CD14-positive monocyte (primary cell): ENCODE measurements around the gene CCND1. TPM values are rescaled to one million over a fixed set of nuclear protein-coding genes. Genes with fewer than 3 reads are reported as not detected.

Experiments used
- DNase-seq, 3 donors: peaks; one replicate each; pipeline ENCODE4 v3.0.0-alpha.2; 2011 to 2022
- H2AFZ ChIP-seq: 2 replicates; pipeline ENCODE4 v1.6.0; 2012; ENCODE audit warnings: mild to moderate bottlenecking, low read depth, low read length, inconsistent platforms; ENCODE audit not compliant: insufficient read depth, poor library complexity, severe bottlenecking
- H3K27ac ChIP-seq, 2 donors: 1 replicate in 1 of 2; 2 replicates in 1 of 2; pipeline ENCODE4 v1.5.1; 2012 to 2013; ENCODE audit warnings: low read length in 2 of 2, control low read depth in 1 of 2, inconsistent platforms in 1 of 2, low read depth in 1 of 2, mild to moderate bottlenecking in 1 of 2
- H3K27me3 ChIP-seq, 2 donors: one replicate each; pipeline versions ENCODE4 v1.6.0 to v1.6.1; 2011 to 2013; ENCODE audit warnings: low read length in 2 of 2; ENCODE audit not compliant: control insufficient read depth in 2 of 2, insufficient read depth in 2 of 2
- H3K36me3 ChIP-seq, 2 donors: replicated peaks in 1 of 2; 1 replicate in 1 of 2; 2 replicates in 1 of 2; pipeline versions ENCODE4 v1.5.1 to v1.6.1; 2012 to 2013; ENCODE audit warnings: low read length in 2 of 2, control low read depth in 1 of 2, inconsistent platforms in 1 of 2, mild to moderate bottlenecking in 1 of 2; ENCODE audit not compliant: insufficient read depth in 2 of 2, control insufficient read depth in 1 of 2
- H3K4me1 ChIP-seq, 2 donors: 1 replicate in 1 of 2; 2 replicates in 1 of 2; pipeline versions ENCODE4 v1.5.1 to v1.6.1; 2012 to 2013; ENCODE audit warnings: low read length in 2 of 2, control low read depth in 1 of 2, inconsistent platforms in 1 of 2, mild to moderate bottlenecking in 1 of 2, moderate library complexity in 1 of 2; ENCODE audit not compliant: insufficient read depth in 2 of 2, control insufficient read depth in 1 of 2
- H3K4me2 ChIP-seq: replicated peaks from 2 replicates; pipeline ENCODE3; 2012; ENCODE audit warnings: low read length, moderate library complexity, mild to moderate bottlenecking; ENCODE audit not compliant: poor library complexity, severe bottlenecking; ENCODE audit errors: extremely low read depth
- H3K4me3 ChIP-seq, 3 experiments: fragments of 200-600 bp in 1 of 3; sonication (generic) in 1 of 3; replicated peaks in 1 of 3; 1 replicate in 2 of 3; 2 replicates in 1 of 3; pipeline ENCODE4 v1.5.1; 2011 to 2013; ENCODE audit warnings: low read length in 3 of 3, mild to moderate bottlenecking in 3 of 3, control low read depth in 2 of 3, low read depth in 2 of 3, inconsistent platforms in 1 of 3, moderate library complexity in 1 of 3
- H3K79me2 ChIP-seq: 2 replicates; pipeline ENCODE4 v1.6.0; 2012; ENCODE audit warnings: mild to moderate bottlenecking, control low read depth, inconsistent platforms, low read length, moderate library complexity; ENCODE audit not compliant: insufficient read depth
- H3K9ac ChIP-seq: 2 replicates; pipeline ENCODE4 v1.6.0; 2017; ENCODE audit warnings: low read length, mild to moderate bottlenecking; ENCODE audit not compliant: insufficient read depth, poor library complexity, severe bottlenecking
- H3K9me3 ChIP-seq, 2 donors: replicated peaks in 1 of 2; 1 replicate in 1 of 2; 2 replicates in 1 of 2; pipeline versions ENCODE4 v1.5.1 to v1.6.1; 2012 to 2013; ENCODE audit warnings: low read length in 2 of 2, control low read depth in 1 of 2; ENCODE audit not compliant: control insufficient read depth in 1 of 2, insufficient read depth in 1 of 2
- H4K20me1 ChIP-seq: 2 replicates; pipeline ENCODE4 v1.6.0; 2012; ENCODE audit warnings: mild to moderate bottlenecking, low read length, control low read depth, moderate library complexity; ENCODE audit not compliant: insufficient read depth
- H3K27ac Mint-ChIP-seq, 7 donors: one replicate each; pipeline ENCODE4 v1.8.0; 2020; ENCODE audit warnings: mild to moderate bottlenecking in 7 of 7, mixed read lengths in 7 of 7, moderate library complexity in 6 of 7, inconsistent platforms in 2 of 7
- H3K27me3 Mint-ChIP-seq, 3 donors: one replicate each; pipeline ENCODE4 v1.8.0; 2021 to 2022; ENCODE audit warnings: low read depth in 3 of 3, mild to moderate bottlenecking in 3 of 3, mixed read lengths in 3 of 3, moderate library complexity in 3 of 3, inconsistent platforms in 1 of 3
- H3K36me3 Mint-ChIP-seq, 2 donors: one replicate each; pipeline ENCODE4 v1.8.0; 2020; ENCODE audit warnings: mixed read lengths in 2 of 2, inconsistent platforms in 1 of 2, mild to moderate bottlenecking in 1 of 2
- H3K4me1 Mint-ChIP-seq: one replicate; pipeline ENCODE4 v1.8.0; 2020; ENCODE audit warnings: mild to moderate bottlenecking, mixed read lengths
- H3K4me3 Mint-ChIP-seq, 2 donors: one replicate each; pipeline ENCODE4 v1.8.0; 2020; ENCODE audit warnings: mild to moderate bottlenecking in 2 of 2, mixed read lengths in 2 of 2, moderate library complexity in 1 of 2
- H3K9me3 Mint-ChIP-seq, 7 donors: one replicate each; pipeline ENCODE4 v1.8.0; 2020 to 2022; ENCODE audit warnings: mixed read lengths in 7 of 7, mild to moderate bottlenecking in 6 of 7, moderate library complexity in 6 of 7, inconsistent platforms in 2 of 7
- CTCF ChIP-seq: fragments of 200-600 bp; IDR thresholded peaks from one replicate; pipeline ENCODE4 v1.8.0; 2022; ENCODE audit warnings: antibody characterized with exemption, mild to moderate bottlenecking
- WGBS: methylation state at CpG from one replicate; pipeline ENCODE4 v1.1.5; 2013; ENCODE audit warnings: missing lambda C conversion rate; ENCODE audit not compliant: insufficient coverage; 5-methylcytosine and 5-hydroxymethylcytosine counted together
- intact Hi-C, 2 donors: fragments of 100-400 bp; cut with micrococcal nuclease; formaldehyde crosslinking; loops; one replicate each; pipeline versions ENCODE4 v1.15.0 to v1.15.1; 2023
- polyA plus RNA-seq, 3 donors: library from polyadenylated mRNA; depleted of rRNA in 1 of 3; unstranded in 2 of 3; stranded (reverse) in 1 of 3; fragments of 300-500 nt in 2 of 3; fragments of >200 nt in 1 of 3; fragmentation: Illumina TruSeq in 2 of 3; gene quantifications; 1 replicate in 2 of 3; 2 replicates in 1 of 3; pipeline ENCODE4 v1.2.3, GENCODE V29; 2012 to 2021

The CCND1 gene
- polyA plus RNA-seq, 3 donors, result 0.01 TPM; not detected in 2

- Histone ChIP-seq H2AFZ (no peak overlapping the region), H3K9ac (no peak overlapping the region), H3K79me2 (no peaks in the 10 kb centered on the region), H3K9me3 (no peaks in the 10 kb centered on the region), H3K4me3 (no peak overlapping the region), H3K27ac (no peak overlapping the region), H3K27me3 (no peaks in the 10 kb centered on the region), H3K36me3 (peaks cover 11 to 18% of the 10 kb centered on the region in 2 donors), H4K20me1 (peaks cover 12% of the 10 kb centered on the region), H3K4me1 (no peaks in the 10 kb centered on the region), H3K4me2 (no peak overlapping the region)
- TF ChIP-seq CTCF, result no peak
- H3K36me3 Mint-ChIP-seq, result peaks cover 20 to 21% of the 10 kb centered on the region in 2 donors
- H3K4me1 Mint-ChIP-seq, result peaks cover 8% of the 10 kb centered on the region
- H3K4me3 Mint-ChIP-seq, result no peak overlapping the region
- peaks cover 0 to 6% (median 2%) of the 10 kb centered on the region in 3 donors for H3K27me3 Mint-ChIP-seq
- intact Hi-C loops, result no loop called here
- no peak overlapping the region for H3K27ac Mint-ChIP-seq
- no peak for DNase-seq
- 100% methylated on average over 2 of the region's 4 CpGs for WGBS
- H3K9me3 Mint-ChIP-seq, result no peaks in the 10 kb centered on the region
Observed at GRCh38 chr11:69660001-69660500, 19.1 kb downstream of the CCND1 start.

- H3K4me3 Mint-ChIP-seq, result no peak overlapping the region
- no peak overlapping the region for H3K4me3 ChIP-seq
- H3K4me1 Mint-ChIP-seq, result peaks cover 8% of the 10 kb centered on the region
- TF ChIP-seq CTCF, result no peak
- H2AFZ ChIP-seq, result no peak overlapping the region
- no peak overlapping the region for H3K9ac ChIP-seq
- intact Hi-C loops, result no loop called here
- peaks cover 0 to 6% (median 2%) of the 10 kb centered on the region in 3 donors for H3K27me3 Mint-ChIP-seq
- H3K27ac ChIP-seq, result no peak overlapping the region
- WGBS, result 96% methylated on average over 8 of the region's 10 CpGs
- no peak for DNase-seq
- H3K9me3 Mint-ChIP-seq, result no peaks in the 10 kb centered on the region
- no peaks in the 10 kb centered on the region for H3K27me3 ChIP-seq
- peaks cover 14% of the 10 kb centered on the region for H4K20me1 ChIP-seq
- peaks cover 14 to 31% of the 10 kb centered on the region in 2 donors for H3K36me3 ChIP-seq
- peaks cover 33 to 34% of the 10 kb centered on the region in 2 donors for H3K36me3 Mint-ChIP-seq
- no peaks in the 10 kb centered on the region for H3K4me1 ChIP-seq
- no peak overlapping the region for H3K4me2 ChIP-seq
- no peak overlapping the region for H3K27ac Mint-ChIP-seq
- no peaks in the 10 kb centered on the region for H3K9me3 ChIP-seq
- no peaks in the 10 kb centered on the region for H3K79me2 ChIP-seq
Observed at GRCh38 chr11:69661413-69661715, 20.4 kb downstream of the CCND1 start.
